ENCODE measurements around the gene TARBP2. TPM values are rescaled to one million over a fixed set of nuclear protein-coding genes. Genes with fewer than 3 reads are reported as not detected.

The TARBP2 gene
- total RNA-seq, 1 experiment from 2014 or later: 82.0 TPM

DNA sequence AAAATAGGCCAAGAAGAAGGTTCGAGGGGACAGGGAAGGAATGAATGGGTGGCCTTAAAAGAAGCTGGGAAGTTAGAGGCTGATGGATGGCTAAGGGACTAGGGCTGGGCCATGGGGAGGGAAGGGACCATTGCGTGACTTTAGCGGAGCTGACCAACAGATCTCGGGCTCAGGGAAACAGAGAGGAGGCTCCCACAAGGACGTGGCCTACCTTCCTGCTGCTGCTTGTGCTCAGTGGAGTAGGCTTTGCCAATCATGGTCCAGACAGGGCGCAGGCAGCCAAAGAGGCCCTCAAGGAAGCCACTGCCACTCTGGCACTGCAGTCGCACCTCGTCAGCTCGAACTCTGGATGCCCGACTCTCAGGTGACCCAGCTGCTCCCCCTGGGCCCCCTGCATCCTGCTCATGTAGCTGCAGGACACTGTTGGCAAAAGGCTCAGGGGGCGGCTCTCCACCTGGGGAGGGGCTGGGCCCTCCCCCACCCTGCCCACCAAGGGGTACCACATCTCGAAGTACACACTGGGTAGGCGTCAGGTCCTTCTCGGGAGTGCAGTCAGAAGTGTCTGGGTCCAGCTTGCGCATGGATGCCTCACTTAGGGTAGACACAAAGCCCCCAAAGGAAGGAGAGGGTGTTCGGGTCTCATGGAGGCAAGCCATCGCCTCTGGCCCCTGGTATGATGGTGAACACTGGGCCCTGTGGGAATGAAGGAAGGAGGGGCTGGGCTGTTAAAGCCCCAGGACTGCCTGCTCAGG, 14.2 kb upstream of the TARBP2 start:
- intact Hi-C loops (cut with micrococcal nuclease): no loop called here
- peaks cover 20% of the 10 kb centered on the region; the same call in 1 of the 2 replicates for H3K36me3 ChIP-seq (ENCODE audit: low read depth, low read length)
- ChIA-PET POLR2A (ENCODE audit: unreplicated experiment) (no interaction called here), CTCF (no interaction called here)
- DNase-seq (no peak), ATAC-seq (no peak)
- no peak for TF ChIP-seq EZH2 (IDR thresholded peaks at IDR 0.05; ENCODE audit: low read length, unreplicated experiment)
- TF ChIP-seq, protein P1, sequence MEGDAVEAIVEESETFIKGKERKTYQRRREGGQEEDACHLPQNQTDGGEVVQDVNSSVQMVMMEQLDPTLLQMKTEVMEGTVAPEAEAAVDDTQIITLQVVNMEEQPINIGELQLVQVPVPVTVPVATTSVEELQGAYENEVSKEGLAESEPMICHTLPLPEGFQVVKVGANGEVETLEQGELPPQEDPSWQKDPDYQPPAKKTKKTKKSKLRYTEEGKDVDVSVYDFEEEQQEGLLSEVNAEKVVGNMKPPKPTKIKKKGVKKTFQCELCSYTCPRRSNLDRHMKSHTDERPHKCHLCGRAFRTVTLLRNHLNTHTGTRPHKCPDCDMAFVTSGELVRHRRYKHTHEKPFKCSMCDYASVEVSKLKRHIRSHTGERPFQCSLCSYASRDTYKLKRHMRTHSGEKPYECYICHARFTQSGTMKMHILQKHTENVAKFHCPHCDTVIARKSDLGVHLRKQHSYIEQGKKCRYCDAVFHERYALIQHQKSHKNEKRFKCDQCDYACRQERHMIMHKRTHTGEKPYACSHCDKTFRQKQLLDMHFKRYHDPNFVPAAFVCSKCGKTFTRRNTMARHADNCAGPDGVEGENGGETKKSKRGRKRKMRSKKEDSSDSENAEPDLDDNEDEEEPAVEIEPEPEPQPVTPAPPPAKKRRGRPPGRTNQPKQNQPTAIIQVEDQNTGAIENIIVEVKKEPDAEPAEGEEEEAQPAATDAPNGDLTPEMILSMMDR (conservative IDR thresholded peaks at IDR 0.05; ENCODE audit: low read depth, low read length): no peak
- TF ChIP-seq EZH2phosphoT487 (IDR thresholded peaks at IDR 0.05; ENCODE audit: borderline replicate concordance, low read length): no peak
- H4K20me1 ChIP-seq (ENCODE audit: low read length): 0 out of 2 replicates have a peak, but pooled peaks cover 4% of the 10 kb centered on the region
- H3K9ac ChIP-seq (ENCODE audit: low read length): no peak overlapping the region
- no peak overlapping the region for H3K4me3 ChIP-seq (ENCODE audit: low read length)
- no peaks in the 10 kb centered on the region for H3K9me3 ChIP-seq (ENCODE audit: low read length)
- H2AFZ ChIP-seq (ENCODE audit: low read length): no peak overlapping the region
- H3K4me2 ChIP-seq (ENCODE audit: low read length): no peak overlapping the region
- H3K27me3 ChIP-seq (ENCODE audit: low read length): no peaks in the 10 kb centered on the region
- no peaks in the 10 kb centered on the region for H3K4me1 ChIP-seq (ENCODE audit: insufficient read depth, low read length)
- H3F3A ChIP-seq (ENCODE audit: low read length, unreplicated experiment): peaks cover 12% of the 10 kb centered on the region
- no peak overlapping the region for H3K27ac ChIP-seq (ENCODE audit: low read length)
- no peaks in the 10 kb centered on the region for H3K79me2 ChIP-seq (ENCODE audit: low read length)
- BruUV-seq (replicated peaks): no TSS peak
- no peaks in the 10 kb centered on the region for H3K9me2 ChIP-seq (replicated peaks; ENCODE audit: low read length)

DNA sequence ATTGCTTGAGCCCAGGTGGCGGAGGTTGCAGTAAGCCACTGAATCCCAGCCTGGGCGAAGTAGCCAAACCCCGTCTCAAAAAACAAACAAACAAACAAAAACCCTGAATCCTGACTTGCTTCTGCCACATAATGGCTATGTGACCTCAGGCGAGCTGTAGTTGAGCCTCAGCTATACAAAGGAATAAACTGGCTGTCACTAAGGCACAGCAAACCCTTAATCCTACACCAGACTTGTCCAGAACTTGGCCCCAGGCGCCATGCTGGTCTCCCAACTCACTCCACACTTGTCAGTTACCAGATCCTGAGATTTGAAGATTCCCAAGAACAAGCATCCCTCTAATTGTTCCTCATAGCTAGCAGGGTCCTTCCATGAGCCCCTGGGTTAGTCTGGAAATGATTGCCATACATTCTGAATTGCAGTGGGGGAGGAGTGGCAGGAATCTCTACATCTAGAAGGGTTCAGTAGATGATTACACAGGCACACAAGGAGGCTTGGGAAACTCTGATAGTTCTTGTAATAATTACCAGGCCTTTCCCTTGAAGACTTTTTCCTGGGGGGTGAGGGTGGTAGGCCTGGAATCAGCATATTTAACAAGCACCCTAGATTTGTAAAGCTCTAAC, 11.7 kb upstream of the TARBP2 start:
- Histone ChIP-seq H3K27ac (ENCODE audit: low read length) (no peak overlapping the region), H3F3A (ENCODE audit: low read length, unreplicated experiment) (peaks cover 3% of the 10 kb centered on the region), H3K4me2 (ENCODE audit: low read length) (no peak overlapping the region), H3K4me1 (ENCODE audit: insufficient read depth, low read length) (peaks cover 7% of the 10 kb centered on the region; the same call in 1 of the 2 replicates), H3K27me3 (ENCODE audit: low read length) (no peaks in the 10 kb centered on the region), H2AFZ (ENCODE audit: low read length) (no peak overlapping the region), H3K9me3 (ENCODE audit: low read length) (no peaks in the 10 kb centered on the region), H3K9ac (ENCODE audit: low read length) (no peak overlapping the region), H4K20me1 (ENCODE audit: low read length) (no peaks in the 10 kb centered on the region), H3K4me3 (ENCODE audit: low read length) (no peak overlapping the region), H3K36me3 (ENCODE audit: low read depth, low read length) (peaks cover 13% of the 10 kb centered on the region; the same call in 1 of the 2 replicates), H3K9me2 (replicated peaks; ENCODE audit: low read length) (no peaks in the 10 kb centered on the region), H3K79me2 (ENCODE audit: low read length) (no peaks in the 10 kb centered on the region)
- ATAC-seq: no peak
- ChIA-PET POLR2A (ENCODE audit: unreplicated experiment) (interaction anchor here (0.7 to 0.8 kb wide), 2 partner anchors 11 to 68 kb away, joined by 3 to 9 read pairs; no protein-coding TSS in a partner anchor), CTCF (no interaction called here)
- intact Hi-C loops (cut with micrococcal nuclease): no loop called here
- TF ChIP-seq EZH2phosphoT487 (IDR thresholded peaks at IDR 0.05; ENCODE audit: borderline replicate concordance, low read length): no peak
- TF ChIP-seq EZH2 (IDR thresholded peaks at IDR 0.05; ENCODE audit: low read length, unreplicated experiment): no peak
- TF ChIP-seq, protein P1 (conservative IDR thresholded peaks at IDR 0.05; ENCODE audit: low read depth, low read length): no peak
- no TSS peak for BruUV-seq (replicated peaks)
- DNase-seq: no peak

Measured in PC-3 (cell line).